HG02759 (cell line): ENCODE data around the gene CIDEC.
"Not testable (repeated sequence)": the region's sequence is repeated elsewhere in the genome, so short reads cannot be mapped to it uniquely, and the experiment has no call there.

Source experiments
- ATAC-seq: cut with Tn5 transposase; IDR thresholded peaks from one replicate; pipeline ENCODE4 v1.9.1; 2021; ENCODE audit warnings: mild to moderate bottlenecking, moderate library complexity; ENCODE audit not compliant: unreplicated experiment

The CIDEC gene

DNA sequence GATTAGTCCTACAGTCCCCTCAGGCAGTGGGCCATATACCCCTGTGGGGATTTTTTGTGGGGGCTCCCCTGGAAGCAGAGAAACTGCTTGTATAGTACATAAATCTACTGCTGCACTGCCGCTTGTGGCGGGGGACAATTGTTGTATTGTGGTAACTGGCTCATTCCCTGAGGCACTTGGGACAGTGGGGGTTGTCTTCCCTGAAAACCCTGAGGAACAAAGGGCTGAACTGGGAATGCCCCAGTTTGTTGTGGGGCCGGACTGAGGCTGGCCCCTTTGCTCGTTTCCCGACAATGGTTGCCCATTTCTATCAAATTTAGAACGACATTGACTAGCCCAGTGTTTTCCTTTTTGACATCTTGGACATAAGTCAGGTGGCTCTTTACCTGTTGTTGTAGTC, 28.7 kb downstream of the CIDEC start:
- ATAC-seq: not testable (repeated sequence)

DNA sequence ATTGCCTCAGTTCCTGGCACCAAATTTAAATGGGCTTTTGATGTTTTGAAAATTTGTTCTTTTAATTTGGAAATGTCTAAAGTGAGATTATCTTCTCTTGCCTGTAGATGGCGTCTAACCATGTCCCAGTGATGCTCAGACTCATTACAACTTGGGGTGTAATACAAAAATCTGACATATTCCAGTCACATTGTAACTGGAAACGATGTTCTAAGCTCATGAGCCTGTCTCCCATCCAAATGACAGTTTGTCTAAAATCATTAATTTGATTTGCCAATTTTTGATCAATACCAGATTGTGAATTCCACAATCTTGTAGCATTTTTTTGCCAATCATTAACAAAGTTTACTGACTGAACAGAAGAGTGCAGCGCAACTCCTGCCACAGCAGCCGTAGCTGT, 31.2 kb downstream of the CIDEC start:
- ATAC-seq: not testable (repeated sequence)

DNA sequence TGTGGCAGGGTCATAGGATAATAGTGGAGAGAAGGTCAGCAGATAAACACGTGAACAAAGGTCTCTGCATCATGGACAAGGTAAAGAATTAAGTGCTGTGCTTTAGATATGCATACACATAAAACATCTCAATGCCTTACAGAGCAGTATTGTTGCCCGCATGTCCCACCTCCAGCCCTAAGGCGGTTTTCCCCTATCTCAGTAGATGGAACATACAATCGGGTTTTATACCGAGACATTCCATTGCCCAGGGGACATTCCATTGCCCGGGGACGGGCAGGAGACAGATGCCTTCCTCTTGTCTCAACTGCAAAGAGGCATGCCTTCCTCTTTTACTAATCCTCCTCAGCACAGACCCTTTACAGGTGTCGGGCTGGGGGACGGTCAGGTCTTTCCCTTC, 32.2 kb downstream of the CIDEC start:
- not testable (repeated sequence) for ATAC-seq

- no peak for ATAC-seq
Measured at GRCh38 chr3:9846931-9847488, 33.0 kb downstream of the CIDEC start.

GRCh38 chr3:9846231-9846630, 33.8 kb downstream of the CIDEC start:
- ATAC-seq: no peak

DNA sequence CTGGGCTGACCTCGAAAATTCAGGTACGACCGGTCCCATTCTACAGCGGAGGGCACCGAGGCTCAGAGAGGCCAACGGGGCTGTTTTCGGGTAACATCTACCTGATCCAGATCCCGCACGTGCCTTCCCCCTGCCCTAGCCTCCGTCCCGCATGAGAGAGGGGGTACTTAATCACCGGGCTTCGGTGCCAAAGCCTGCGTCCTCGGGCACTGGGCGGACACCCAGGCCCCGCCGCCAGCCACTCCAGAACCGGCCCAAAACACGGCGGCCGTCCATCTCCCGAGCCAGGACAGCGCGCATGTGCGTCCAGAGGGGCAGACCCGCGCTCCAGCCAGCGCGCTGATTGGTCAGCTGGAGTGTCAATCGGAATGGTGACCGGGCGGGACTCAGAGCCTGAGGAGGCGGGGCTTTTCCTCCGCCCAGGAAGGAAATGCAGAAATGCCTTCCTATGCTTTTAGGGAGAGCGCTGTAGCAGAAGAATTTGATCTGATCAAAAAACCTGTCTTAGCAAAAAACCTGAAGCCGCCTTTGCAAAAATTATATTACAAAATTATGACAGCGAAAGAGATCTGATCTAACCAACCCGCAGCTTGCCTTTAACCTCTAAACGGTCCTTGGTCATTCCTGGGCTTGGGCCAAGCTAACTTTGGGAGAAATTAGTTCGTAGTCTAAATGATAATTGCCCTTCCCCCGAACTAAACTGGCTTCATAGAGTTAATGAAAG, 36.2 kb downstream of the CIDEC start, which contains the start of gene RPUSD3:
Gene RPUSD3 (minus strand): TSS at position 294 of the 724 bp plus-strand sequence. CDS start 18 bp downstream, at position 276.
- ATAC-seq: peak; percentile 97

DNA sequence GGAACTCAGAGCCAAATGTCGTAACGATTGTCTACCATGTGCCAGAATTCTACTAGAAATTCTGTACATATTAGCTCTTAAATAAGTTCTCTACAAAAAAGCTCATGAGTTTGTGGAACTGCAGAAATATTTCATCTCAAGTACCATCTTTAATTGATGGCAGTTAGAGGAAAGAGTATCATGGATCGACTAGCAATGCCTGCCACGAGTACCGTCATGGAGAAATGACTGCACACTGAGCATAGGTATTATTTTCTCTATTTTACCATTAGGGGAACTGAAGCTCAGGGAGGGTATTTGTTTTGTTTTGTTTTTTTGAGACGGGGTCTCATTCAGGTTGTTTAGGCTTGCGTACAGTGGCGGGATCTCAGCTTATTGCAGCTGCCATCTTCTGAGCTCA, 39.0 kb downstream of the CIDEC start:
- no peak for ATAC-seq

DNA sequence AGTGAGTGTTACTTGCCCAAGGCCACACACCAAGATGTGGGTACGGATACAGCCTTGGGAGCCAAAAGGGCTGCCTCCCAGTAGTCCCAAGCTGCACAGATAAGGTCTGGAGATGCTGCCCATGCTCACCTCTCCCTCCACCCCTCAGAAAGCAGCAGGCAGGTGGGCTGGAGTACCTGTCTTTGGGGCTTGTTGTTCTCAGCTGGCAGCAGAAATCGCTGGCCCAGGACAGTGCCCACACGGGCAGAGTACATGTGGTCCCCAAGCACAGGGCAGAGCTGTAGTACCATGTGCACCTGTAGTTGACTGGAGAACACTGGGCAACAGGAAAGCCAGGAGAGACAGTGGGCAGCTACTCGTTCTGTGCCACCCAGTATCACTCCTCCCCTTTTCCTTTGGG, 41.2 kb downstream of the CIDEC start:
- ATAC-seq: no peak

DNA sequence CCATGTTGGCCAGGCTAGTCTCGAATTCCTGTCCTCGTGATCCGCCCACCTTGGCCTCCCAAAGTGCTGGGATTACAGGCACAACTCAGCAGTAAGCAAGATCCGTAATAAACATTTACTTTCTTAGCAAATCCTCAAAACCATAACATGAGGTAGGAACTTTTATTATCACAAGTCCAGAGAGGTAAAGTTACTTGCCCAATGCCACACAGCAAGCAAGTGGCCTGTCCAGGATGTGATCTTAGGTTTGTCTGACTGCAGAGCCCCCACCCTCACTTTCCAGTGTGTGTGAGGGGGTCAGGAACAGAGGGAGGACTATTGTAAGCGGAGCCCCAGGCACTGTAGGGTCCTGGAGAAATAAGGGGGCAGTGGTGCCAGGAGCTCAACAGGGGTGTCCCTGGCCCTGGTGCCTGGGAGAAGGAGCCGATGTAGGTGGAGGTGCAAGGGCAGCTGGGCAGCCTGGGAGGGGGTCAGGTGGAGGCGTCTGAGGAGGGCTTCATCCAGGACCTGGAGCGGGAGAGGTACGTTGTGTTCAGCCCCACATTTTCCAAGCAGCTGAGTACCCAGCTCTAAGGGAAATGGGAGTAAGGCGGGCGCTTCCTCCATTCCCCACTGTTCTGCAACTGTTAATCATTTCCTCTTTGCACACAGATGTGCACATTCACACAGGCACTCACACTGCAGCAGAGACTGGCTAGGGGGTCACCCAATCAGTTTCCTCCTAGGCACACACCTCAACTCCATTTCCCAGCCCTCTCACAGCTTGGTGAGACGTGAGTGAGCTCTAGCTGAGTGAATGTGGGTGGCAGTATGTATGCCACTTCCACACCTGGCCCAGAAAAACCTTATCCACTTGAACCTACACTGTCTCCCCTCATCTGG, 42.1 kb downstream of the CIDEC start:
- ATAC-seq: no peak

DNA sequence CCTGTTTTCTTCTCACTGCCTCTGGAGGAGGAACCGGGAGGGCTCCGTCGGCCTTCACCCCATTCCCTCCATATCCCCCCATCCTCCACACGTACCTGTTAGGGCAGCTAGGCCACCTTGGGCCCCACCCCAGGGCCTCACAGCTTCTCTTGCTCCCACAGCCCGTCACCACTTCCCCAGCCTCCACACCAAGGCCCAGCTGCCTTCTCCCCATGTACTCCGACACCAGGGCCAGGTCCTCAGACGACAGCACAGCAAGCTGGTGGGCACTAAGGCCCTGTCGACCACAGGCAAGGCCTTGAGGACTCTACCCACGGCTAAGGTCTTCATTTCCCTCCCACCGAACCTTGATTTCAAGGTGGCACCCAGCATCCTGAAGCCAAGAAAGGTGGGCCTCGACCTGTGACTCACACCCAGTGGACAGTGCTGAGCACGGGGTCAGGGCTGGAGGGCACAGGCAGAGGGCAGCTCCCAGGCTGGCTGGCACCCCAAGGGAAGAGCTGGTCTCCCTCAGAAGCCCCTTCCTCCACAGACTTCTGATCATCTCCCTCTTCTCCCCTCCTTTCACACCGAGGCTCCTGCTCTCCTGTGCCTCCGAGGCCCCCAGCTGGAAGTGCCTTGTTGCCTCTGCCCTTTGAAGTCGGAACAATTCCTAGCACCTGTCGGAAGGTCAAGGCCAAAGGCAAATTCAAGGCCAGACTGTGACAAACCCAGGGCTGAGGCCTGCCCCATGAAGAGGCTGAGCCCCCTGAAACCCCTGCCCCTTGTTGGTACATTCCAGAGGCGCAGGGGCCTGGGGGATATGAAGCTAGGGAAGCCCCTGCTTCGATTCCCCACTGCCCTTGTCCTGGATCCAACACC, 45.3 kb downstream of the CIDEC start:
- ATAC-seq: no peak

- no peak for ATAC-seq
Measured at GRCh38 chr3:9833078-9833477, 47.0 kb downstream of the CIDEC start.

GRCh38 chr3:9831253-9831652, 48.8 kb downstream of the CIDEC start:
- ATAC-seq: no peak

GRCh38 chr3:9828801-9829755, 51.0 kb downstream of the CIDEC start:
- ATAC-seq: no peak

GRCh38 chr3:9826815-9827573, 53.1 kb downstream of the CIDEC start:
- ATAC-seq: no peak

DNA sequence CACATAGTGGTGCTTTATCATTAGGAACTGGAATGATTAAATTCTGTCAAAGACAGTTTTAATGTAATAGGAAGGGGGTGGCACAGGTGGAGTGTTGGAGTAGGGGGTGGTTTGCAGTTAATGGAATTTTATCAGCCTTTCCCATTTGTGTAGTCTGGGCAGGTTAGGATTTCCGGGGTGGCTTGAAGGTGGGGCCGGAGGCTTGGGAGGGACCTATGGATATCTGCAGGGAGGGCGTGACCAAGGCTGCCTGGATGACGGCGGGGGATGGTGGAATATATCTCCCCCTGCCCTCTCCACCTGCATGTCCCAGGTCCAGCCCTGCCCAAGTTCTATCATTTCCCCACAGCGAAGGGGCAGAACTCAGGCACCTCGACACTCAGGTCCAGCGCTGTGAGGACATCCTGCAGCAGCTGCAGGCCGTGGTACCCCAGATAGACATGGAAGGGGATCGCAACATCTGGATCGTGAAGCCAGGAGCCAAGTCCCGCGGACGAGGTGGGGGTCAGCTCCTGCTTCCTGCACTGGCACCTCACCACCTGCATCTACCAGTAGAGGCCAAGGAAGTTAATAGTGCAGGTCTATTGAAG, 54.5 kb downstream of the CIDEC start:
- ATAC-seq: no peak

GRCh38 chr3:9820946-9821345, 59.1 kb downstream of the CIDEC start:
- ATAC-seq: no peak

GRCh38 chr3:9820543-9820942, 59.5 kb downstream of the CIDEC start:
- no peak for ATAC-seq

- ATAC-seq: no peak
Measured at GRCh38 chr3:9818666-9819335, 61.3 kb downstream of the CIDEC start.
